Right atrium auricular region (tissue), 2 donors: ENCODE data around the gene PRLR. TPM values are rescaled to one million over a fixed set of nuclear protein-coding genes. Genes with fewer than 3 reads are reported as not detected.
"Not testable (repeated sequence)": the region's sequence is repeated elsewhere in the genome, so short reads cannot be mapped to it uniquely, and the experiment has no call there.

ENCODE experiments used
- DNase-seq: peaks from one replicate; pipeline ENCODE4 v3.0.0-alpha.2; 2019; ENCODE audit warnings: low spot score
- H3K27ac ChIP-seq, 2 donors: fragments of 200-600 bp; sonication (generic); 1 replicate in 1 of 2; 2 replicates in 1 of 2; pipeline ENCODE4 v1.5.1; 2016 to 2019
- H3K27me3 ChIP-seq, 2 donors: fragments of 200-600 bp; sonication (generic); one replicate each; pipeline versions ENCODE4 v1.5.1 to v1.6.0; 2017 to 2019
- H3K36me3 ChIP-seq: fragments of 200-600 bp; sonication (generic); one replicate; pipeline ENCODE4 v1.5.1; 2016
- H3K4me1 ChIP-seq, 2 donors: fragments of 200-600 bp; sonication (generic); one replicate each; pipeline versions ENCODE4 v1.5.1 to v1.6.0; 2017 to 2019
- H3K4me3 ChIP-seq, 2 donors: fragments of 200-600 bp; sonication (generic); 1 replicate in 1 of 2; 2 replicates in 1 of 2; pipeline ENCODE4 v1.5.1; 2017 to 2019; ENCODE audit warnings: mild to moderate bottlenecking in 1 of 2, moderate library complexity in 1 of 2
- H3K9me3 ChIP-seq, 2 donors: fragments of 200-600 bp; sonication (generic); one replicate each; pipeline ENCODE4 v1.5.1; 2019
- total RNA-seq, 2 donors: library from RNA; depleted of rRNA; stranded (reverse); fragments of >200 nt; gene quantifications; one replicate each; pipeline ENCODE4 v1.1.0, GENCODE V29; 2016
- TF ChIP-seq, protein P1 (sequence below), 2 donors: fragments of 200-600 bp; sonication (generic); IDR thresholded peaks; one replicate each; pipeline ENCODE4 v1.5.1; 2019; ENCODE audit warnings: antibody characterized with exemption in 2 of 2

PRLR gene
- total RNA-seq, 2 donors from 2014 or later: 0.15 to 0.31 TPM

DNA sequence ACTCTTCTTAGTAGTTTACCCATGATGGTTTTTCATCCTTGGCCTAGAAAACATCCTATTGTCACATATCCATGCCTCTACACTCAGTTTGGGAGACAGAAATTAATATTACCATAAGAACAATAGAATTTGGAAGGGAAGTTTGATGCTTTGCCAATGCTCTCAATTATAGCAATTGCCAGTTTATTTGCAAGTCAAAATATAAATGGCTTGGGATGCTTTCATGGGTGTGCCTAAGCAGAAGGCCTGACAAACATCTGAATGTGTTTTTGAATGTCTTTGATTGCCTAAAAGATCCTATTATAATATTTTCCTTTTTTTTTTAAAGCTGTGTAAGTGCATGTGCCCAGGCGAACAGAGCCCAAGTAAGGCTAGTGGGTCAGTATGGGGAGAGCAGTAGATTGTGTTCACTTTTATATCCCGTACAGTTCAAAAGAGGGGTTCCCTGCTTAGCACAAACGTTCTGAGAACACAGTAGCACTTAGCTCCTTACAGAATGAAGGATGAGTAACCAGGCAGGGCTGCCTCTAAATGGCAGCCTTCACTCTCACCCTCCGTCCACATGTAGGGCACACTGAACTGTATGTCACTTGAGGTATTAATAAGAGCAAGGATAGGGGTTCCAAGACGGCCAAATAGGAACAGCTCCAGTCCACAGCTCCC, 126.5 kb downstream of the PRLR start:
- no peak overlapping the region for H3K4me3 ChIP-seq
- TF ChIP-seq, protein P1, sequence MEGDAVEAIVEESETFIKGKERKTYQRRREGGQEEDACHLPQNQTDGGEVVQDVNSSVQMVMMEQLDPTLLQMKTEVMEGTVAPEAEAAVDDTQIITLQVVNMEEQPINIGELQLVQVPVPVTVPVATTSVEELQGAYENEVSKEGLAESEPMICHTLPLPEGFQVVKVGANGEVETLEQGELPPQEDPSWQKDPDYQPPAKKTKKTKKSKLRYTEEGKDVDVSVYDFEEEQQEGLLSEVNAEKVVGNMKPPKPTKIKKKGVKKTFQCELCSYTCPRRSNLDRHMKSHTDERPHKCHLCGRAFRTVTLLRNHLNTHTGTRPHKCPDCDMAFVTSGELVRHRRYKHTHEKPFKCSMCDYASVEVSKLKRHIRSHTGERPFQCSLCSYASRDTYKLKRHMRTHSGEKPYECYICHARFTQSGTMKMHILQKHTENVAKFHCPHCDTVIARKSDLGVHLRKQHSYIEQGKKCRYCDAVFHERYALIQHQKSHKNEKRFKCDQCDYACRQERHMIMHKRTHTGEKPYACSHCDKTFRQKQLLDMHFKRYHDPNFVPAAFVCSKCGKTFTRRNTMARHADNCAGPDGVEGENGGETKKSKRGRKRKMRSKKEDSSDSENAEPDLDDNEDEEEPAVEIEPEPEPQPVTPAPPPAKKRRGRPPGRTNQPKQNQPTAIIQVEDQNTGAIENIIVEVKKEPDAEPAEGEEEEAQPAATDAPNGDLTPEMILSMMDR (IDR thresholded peaks at IDR 0.05): no peak
- no peak for DNase-seq
- no peaks in the 10 kb centered on the region for H3K4me1 ChIP-seq
- no peaks in the 10 kb centered on the region for H3K27me3 ChIP-seq
- H3K27ac ChIP-seq: no peak overlapping the region
- H3K9me3 ChIP-seq: no peaks in the 10 kb centered on the region
- no peaks in the 10 kb centered on the region for H3K36me3 ChIP-seq

DNA sequence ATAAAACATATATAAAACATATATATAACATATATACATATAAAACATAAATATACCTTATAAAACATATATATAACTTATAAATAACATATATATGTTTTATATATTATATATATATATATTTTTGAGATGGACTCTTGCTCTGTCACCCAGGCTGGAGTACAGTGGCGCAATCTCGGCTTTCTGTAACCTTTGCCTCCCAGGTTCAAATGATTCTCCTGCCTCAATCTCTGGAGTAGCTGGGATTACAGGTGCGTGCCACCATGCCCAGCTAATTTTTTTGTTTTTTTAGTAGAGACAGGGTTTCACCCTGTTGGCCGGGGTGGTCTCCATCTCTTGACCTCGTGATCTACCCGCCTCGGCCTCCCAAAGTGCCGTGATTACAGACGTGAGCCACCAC, 128.6 kb downstream of the PRLR start:
- H3K27ac ChIP-seq, H3K4me3 ChIP-seq, H3K4me1 ChIP-seq, H3K9me3 ChIP-seq, H3K27me3 ChIP-seq, H3K36me3 ChIP-seq, DNase-seq: not testable (repeated sequence)

DNA sequence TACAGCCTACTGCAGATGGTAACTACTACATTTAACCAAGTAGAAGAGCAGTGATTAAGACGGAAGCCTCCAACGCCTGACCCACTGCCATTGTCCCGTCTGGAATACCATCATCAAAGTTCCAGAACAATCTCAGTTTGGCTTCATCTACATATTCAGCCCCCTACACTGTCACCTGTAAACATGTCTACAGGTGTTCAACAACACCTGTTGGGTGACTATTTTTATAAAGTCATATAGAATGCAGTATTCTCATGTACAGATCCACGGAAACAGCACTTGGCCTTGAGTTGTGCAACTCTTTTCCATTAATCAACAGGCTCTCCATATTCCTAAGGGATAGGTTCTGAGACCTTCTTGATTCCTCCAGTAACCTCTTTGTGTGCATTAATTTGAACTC, 129.3 kb downstream of the PRLR start:
- Histone ChIP-seq H3K27me3 (no peaks in the 10 kb centered on the region), H3K9me3 (no peaks in the 10 kb centered on the region), H3K4me3 (no peak overlapping the region), H3K36me3 (no peaks in the 10 kb centered on the region), H3K27ac (no peak overlapping the region), H3K4me1 (no peaks in the 10 kb centered on the region)
- DNase-seq: no peak
- TF ChIP-seq, protein P1 (IDR thresholded peaks at IDR 0.05): no peak

DNA sequence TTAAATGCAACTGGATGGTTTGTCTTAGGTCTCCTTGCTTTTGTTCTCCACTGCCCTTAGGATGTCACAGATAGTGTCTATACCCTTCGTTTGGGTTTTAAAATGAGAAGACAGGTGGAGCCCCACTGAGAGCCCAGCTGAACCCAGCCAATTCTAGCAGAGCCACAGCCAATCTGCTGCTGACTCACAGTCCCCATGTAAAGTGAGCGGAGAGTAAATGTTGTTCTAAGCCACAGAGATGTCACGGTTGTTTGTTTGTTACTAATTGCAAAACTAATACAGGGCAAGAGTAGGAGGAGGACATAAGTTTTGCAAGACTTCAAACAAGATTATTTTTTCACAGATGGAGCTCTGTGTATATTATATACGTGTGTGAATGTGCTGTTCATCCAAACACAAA, 132.1 kb downstream of the PRLR start:
- Histone ChIP-seq H3K36me3 (no peaks in the 10 kb centered on the region), H3K27me3 (no peaks in the 10 kb centered on the region), H3K4me3 (no peak overlapping the region), H3K27ac (no peak overlapping the region), H3K9me3 (no peaks in the 10 kb centered on the region), H3K4me1 (no peaks in the 10 kb centered on the region)
- TF ChIP-seq, protein P1 (IDR thresholded peaks at IDR 0.05): no peak
- no peak for DNase-seq

DNA sequence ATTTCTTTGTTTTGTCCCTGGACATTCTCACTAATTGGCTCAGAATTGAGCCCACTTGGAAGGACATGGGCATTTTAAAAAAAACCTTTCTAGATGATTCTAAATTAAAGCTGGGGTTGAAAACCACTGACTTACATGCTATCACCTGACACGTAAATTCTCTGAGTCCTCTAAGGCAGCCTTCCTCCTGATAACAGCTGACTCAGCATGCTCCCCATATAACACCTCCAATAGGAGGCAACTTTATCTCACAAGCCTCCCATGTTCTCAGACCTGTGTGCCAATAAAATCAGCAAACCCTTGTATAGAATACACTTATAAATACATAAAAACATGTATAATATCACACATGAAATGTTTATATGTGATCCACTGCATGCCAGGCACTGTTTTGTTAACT, 133.4 kb downstream of the PRLR start:
- no peaks in the 10 kb centered on the region for H3K36me3 ChIP-seq
- TF ChIP-seq, protein P1 (IDR thresholded peaks at IDR 0.05): no peak
- H3K27ac ChIP-seq: no peak overlapping the region

DNA sequence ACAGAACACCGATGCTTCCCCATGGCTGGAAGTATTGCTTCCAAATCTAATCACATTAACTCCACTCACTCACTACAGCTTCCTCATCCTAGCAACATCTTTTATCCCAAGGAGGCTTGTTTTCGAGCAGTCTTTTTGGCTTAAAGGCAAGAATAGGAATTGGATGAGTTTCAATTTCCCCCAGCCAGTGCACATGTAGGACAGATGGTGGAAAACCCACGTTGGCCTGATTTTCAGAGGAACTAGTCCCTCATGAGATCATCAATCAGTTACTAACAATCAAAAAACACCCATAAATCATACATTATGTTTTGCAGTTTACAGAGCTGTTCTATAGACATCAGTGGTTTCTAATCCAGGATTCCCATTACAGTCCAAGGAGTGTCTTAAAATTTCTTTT, 134.1 kb downstream of the PRLR start:
- H3K4me3 ChIP-seq: no peak overlapping the region
- no peaks in the 10 kb centered on the region for H3K4me1 ChIP-seq
- no peak overlapping the region for H3K27ac ChIP-seq
- no peaks in the 10 kb centered on the region for H3K36me3 ChIP-seq
- H3K27me3 ChIP-seq: no peaks in the 10 kb centered on the region
- TF ChIP-seq, protein P1 (IDR thresholded peaks at IDR 0.05): no peak
- DNase-seq: no peak
- H3K9me3 ChIP-seq: no peaks in the 10 kb centered on the region

More for the DNA sequence above, 133.4 kb downstream of the PRLR start:
- no peaks in the 10 kb centered on the region for H3K27me3 ChIP-seq
- no peaks in the 10 kb centered on the region for H3K9me3 ChIP-seq
- H3K4me3 ChIP-seq: no peak overlapping the region
- H3K4me1 ChIP-seq: no peaks in the 10 kb centered on the region
- no peak for DNase-seq
